ENCODE data around the gene WDFY3. TPM values are rescaled to one million over a fixed set of nuclear protein-coding genes. Genes with fewer than 3 reads are reported as not detected.

The WDFY3 gene
- total RNA-seq, 5 donors from 2014 or later (not counting 1 experiment from before 2014, with no cell fraction given): 0.47 to 1.3 (median 0.68) TPM

DNA sequence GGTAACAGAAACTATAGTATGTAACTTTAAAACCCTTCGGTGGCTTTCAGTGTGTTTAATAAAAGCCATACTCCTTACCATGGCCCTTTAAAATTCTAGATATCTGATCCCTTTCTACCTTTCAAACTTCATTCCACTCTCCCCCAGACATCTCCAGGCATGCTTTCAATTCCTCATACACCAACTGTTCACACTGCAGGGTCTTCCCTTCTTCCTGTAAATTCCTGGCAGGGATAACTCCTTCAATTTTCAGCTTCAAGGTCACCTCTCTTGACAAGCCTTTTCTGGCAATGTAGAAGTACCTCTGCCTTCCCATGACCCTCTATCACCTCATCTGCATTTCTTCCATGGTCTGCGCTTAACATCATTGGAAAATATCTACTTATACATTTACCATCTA is 60.8 kb downstream of the WDFY3 start:
- POLR2A ChIA-PET: no interaction called here
- H3K27me3 Mint-ChIP-seq: no peaks in the 10 kb centered on the region
- H3K36me3 Mint-ChIP-seq: no peaks in the 10 kb centered on the region
- peaks cover 0 to 15% (median 0%) of the 10 kb centered on the region in 3 donors for H3K9me3 Mint-ChIP-seq
- no peaks in the 10 kb centered on the region for H3K27me3 ChIP-seq (replicated peaks in 1 of 2; ENCODE audit: control insufficient read depth in 2 of 2, extremely low read depth in 1 of 2, insufficient read depth in 2 of 2, low read length in 1 of 2)
- H3K27ac Mint-ChIP-seq: no peak overlapping the region
- CTCF ChIA-PET: no interaction called here
- WGBS (ENCODE audit: insufficient coverage): 100% methylated on average over 1 of the region's 2 CpGs
- H3K4me1 Mint-ChIP-seq: no peaks in the 10 kb centered on the region
- H3K4me3 Mint-ChIP-seq: no peak overlapping the region
- H3K9me3 ChIP-seq: no peaks in the 10 kb centered on the region
- no peak for ATAC-seq (replicated peaks in 1 of 4)
- no peak for DNase-seq
- no peaks in the 10 kb centered on the region for H3K36me3 ChIP-seq (ENCODE audit: control insufficient read depth in 2 of 2, extremely low read depth in 1 of 2, insufficient read depth in 1 of 2, low read length in 1 of 2)
- no peak overlapping the region for H3K4me3 ChIP-seq (ENCODE audit: control insufficient read depth in 1 of 2, extremely low read depth in 1 of 2, low read length in 1 of 2)
- H3K27ac ChIP-seq (ENCODE audit: low read length): no peak overlapping the region
- H3K4me1 ChIP-seq (ENCODE audit: control insufficient read depth in 1 of 2, extremely low read depth in 1 of 2, insufficient read depth in 2 of 2, low read length in 2 of 2): no peaks in the 10 kb centered on the region

DNA sequence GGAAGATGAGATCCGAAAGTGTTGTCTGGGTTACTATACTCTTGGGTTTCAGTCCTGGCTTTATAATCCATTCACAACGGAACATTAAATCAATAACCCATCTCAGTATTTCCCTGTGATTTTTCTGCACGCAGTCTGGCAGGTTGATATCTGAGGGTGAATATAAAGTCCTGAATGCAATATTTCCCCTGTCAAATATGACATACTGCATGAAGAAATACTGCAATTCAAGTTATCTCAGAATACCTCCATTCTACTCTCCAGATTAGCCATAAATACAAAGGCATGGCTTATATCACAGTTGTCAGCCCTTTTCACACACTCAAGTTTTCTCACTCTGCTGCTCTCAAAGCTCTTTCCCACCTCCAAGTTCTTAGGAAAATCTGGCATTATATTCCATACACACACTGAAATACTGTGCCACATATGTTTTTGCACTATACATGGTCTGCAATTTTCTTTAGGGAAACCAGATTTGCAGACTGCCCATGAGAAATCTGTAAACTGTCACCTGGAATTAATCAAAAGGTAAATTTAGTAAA is 64.7 kb downstream of the WDFY3 start:
- CTCF ChIA-PET: no interaction called here
- no peaks in the 10 kb centered on the region for H3K27me3 ChIP-seq (replicated peaks in 1 of 2; ENCODE audit: control insufficient read depth in 2 of 2, extremely low read depth in 1 of 2, insufficient read depth in 2 of 2, low read length in 1 of 2)
- H3K4me1 ChIP-seq (ENCODE audit: control insufficient read depth in 1 of 2, extremely low read depth in 1 of 2, insufficient read depth in 2 of 2, low read length in 2 of 2): no peaks in the 10 kb centered on the region
- Mint-ChIP-seq H3K4me3 (no peak overlapping the region), H3K4me1 (no peaks in the 10 kb centered on the region), H3K9me3 (peaks cover 0 to 5% (median 0%) of the 10 kb centered on the region in 3 donors), H3K27ac (no peak overlapping the region), H3K27me3 (no peaks in the 10 kb centered on the region), H3K36me3 (no peaks in the 10 kb centered on the region)
- no peak overlapping the region for H3K27ac ChIP-seq (ENCODE audit: low read length)
- H3K36me3 ChIP-seq (ENCODE audit: control insufficient read depth in 2 of 2, extremely low read depth in 1 of 2, insufficient read depth in 1 of 2, low read length in 1 of 2): no peaks in the 10 kb centered on the region
- WGBS (ENCODE audit: insufficient coverage): no CpG with 5 or more reads among the region's 3 CpGs
- H3K4me3 ChIP-seq (ENCODE audit: control insufficient read depth in 1 of 2, extremely low read depth in 1 of 2, low read length in 1 of 2): no peak overlapping the region
- H3K9me3 ChIP-seq: no peaks in the 10 kb centered on the region
- POLR2A ChIA-PET: no interaction called here
- ATAC-seq (replicated peaks in 1 of 4) (no peak), DNase-seq (no peak)

DNA sequence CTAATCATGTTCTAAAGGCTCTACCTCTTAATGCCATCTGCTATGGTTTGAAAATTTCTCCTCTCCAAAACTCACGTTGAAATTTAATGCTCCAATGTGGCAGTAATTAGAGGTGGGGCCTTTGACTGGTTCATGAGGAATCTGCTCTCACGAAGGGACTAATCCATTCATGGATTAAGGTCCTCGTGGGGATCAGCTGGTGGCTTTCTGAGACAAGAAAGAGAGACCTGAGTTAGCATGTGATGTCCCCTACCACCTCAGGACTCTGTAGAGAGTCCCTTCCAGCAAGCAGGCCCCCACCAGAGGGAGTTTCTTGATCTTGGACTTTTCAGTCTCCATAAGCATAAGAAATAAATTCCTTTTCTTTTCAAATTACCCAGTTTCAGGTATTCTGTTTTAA is 65.3 kb downstream of the WDFY3 start:
- Mint-ChIP-seq H3K4me1 (no peaks in the 10 kb centered on the region), H3K9me3 (peaks cover 0 to 5% (median 0%) of the 10 kb centered on the region in 3 donors), H3K4me3 (no peak overlapping the region), H3K36me3 (no peaks in the 10 kb centered on the region), H3K27ac (no peak overlapping the region), H3K27me3 (no peaks in the 10 kb centered on the region)
- ATAC-seq (replicated peaks in 1 of 4) (no peak), DNase-seq (no peak)
- no peaks in the 10 kb centered on the region for H3K36me3 ChIP-seq (ENCODE audit: control insufficient read depth in 2 of 2, extremely low read depth in 1 of 2, insufficient read depth in 1 of 2, low read length in 1 of 2)
- no peak overlapping the region for H3K27ac ChIP-seq (ENCODE audit: low read length)
- H3K4me3 ChIP-seq (ENCODE audit: control insufficient read depth in 1 of 2, extremely low read depth in 1 of 2, low read length in 1 of 2): no peak overlapping the region
- ChIA-PET POLR2A (no interaction called here), CTCF (no interaction called here)
- H3K27me3 ChIP-seq (replicated peaks in 1 of 2; ENCODE audit: control insufficient read depth in 2 of 2, extremely low read depth in 1 of 2, insufficient read depth in 2 of 2, low read length in 1 of 2): no peaks in the 10 kb centered on the region
- H3K4me1 ChIP-seq (ENCODE audit: control insufficient read depth in 1 of 2, extremely low read depth in 1 of 2, insufficient read depth in 2 of 2, low read length in 2 of 2): no peaks in the 10 kb centered on the region
- WGBS (ENCODE audit: insufficient coverage): 60% methylated on average over 1 of the region's 3 CpGs
- H3K9me3 ChIP-seq: no peaks in the 10 kb centered on the region

DNA sequence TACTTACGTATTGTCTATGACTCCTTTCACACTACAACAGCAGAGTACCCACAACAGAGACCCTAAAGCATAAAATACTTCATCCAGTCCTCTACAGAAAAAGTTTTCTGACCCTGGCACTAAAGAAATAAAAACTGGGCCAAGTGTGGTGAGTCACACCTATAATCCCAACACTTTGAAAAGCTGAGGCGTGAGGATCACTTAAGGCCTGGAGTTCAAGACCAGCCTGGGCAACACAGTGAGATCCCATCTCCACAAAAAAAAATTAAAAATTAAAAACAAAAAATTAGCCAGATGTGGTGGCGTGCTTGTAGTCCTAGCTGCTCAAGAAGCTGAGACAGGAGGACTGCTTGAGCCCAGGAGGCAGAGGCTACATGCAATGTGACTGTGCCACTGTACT is 66.9 kb downstream of the WDFY3 start:
- WGBS (ENCODE audit: insufficient coverage): 80% methylated on average over 1 of the region's 3 CpGs
- no peak for ATAC-seq (replicated peaks in 1 of 4)
- Histone ChIP-seq H3K9me3 (no peaks in the 10 kb centered on the region), H3K27ac (ENCODE audit: low read length) (no peak overlapping the region), H3K27me3 (replicated peaks in 1 of 2; ENCODE audit: control insufficient read depth in 2 of 2, extremely low read depth in 1 of 2, insufficient read depth in 2 of 2, low read length in 1 of 2) (no peaks in the 10 kb centered on the region), H3K4me3 (ENCODE audit: control insufficient read depth in 1 of 2, extremely low read depth in 1 of 2, low read length in 1 of 2) (no peak overlapping the region), H3K4me1 (ENCODE audit: control insufficient read depth in 1 of 2, extremely low read depth in 1 of 2, insufficient read depth in 2 of 2, low read length in 2 of 2) (no peaks in the 10 kb centered on the region), H3K36me3 (ENCODE audit: control insufficient read depth in 2 of 2, extremely low read depth in 1 of 2, insufficient read depth in 1 of 2, low read length in 1 of 2) (no peaks in the 10 kb centered on the region)
- no peak overlapping the region for H3K4me3 Mint-ChIP-seq
- H3K27ac Mint-ChIP-seq: no peak overlapping the region
- H3K9me3 Mint-ChIP-seq: no peaks in the 10 kb centered on the region
- ChIA-PET CTCF (no interaction called here), POLR2A (no interaction called here)
- DNase-seq: no peak
- H3K36me3 Mint-ChIP-seq: no peaks in the 10 kb centered on the region
- no peaks in the 10 kb centered on the region for H3K4me1 Mint-ChIP-seq
- H3K27me3 Mint-ChIP-seq: no peaks in the 10 kb centered on the region

DNA sequence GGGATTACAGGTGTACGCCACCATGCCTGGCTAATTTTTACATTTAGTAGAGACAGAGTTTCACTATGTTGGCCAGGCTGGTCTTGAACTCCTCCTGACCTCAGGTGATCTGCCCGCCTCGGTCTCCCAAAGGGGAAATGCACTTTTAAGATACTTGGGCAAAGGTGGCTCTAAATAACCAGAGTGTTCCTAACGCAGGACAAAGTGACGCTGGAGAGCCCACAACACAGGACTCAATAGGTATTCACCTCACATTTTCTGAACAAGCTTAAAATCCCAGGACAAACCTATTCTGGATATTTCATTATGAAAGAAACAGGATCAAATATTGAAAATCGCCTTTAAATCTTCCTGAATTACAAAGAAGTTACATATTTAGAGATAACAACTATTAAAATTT is 69.0 kb downstream of the WDFY3 start:
- Histone ChIP-seq H3K27me3 (replicated peaks in 1 of 2; ENCODE audit: control insufficient read depth in 2 of 2, extremely low read depth in 1 of 2, insufficient read depth in 2 of 2, low read length in 1 of 2) (no peaks in the 10 kb centered on the region), H3K4me3 (ENCODE audit: control insufficient read depth in 1 of 2, extremely low read depth in 1 of 2, low read length in 1 of 2) (no peak overlapping the region), H3K4me1 (ENCODE audit: control insufficient read depth in 1 of 2, extremely low read depth in 1 of 2, insufficient read depth in 2 of 2, low read length in 2 of 2) (no peaks in the 10 kb centered on the region), H3K36me3 (ENCODE audit: control insufficient read depth in 2 of 2, extremely low read depth in 1 of 2, insufficient read depth in 1 of 2, low read length in 1 of 2) (no peaks in the 10 kb centered on the region), H3K27ac (ENCODE audit: low read length) (no peak overlapping the region), H3K9me3 (no peaks in the 10 kb centered on the region)
- no peak overlapping the region for H3K4me3 Mint-ChIP-seq
- H3K4me1 Mint-ChIP-seq: no peaks in the 10 kb centered on the region
- POLR2A ChIA-PET: no interaction called here
- H3K9me3 Mint-ChIP-seq: no peaks in the 10 kb centered on the region
- WGBS (ENCODE audit: insufficient coverage): no CpG with 5 or more reads among the region's 6 CpGs
- no peaks in the 10 kb centered on the region for H3K27me3 Mint-ChIP-seq
- ATAC-seq (replicated peaks in 1 of 4) (no peak), DNase-seq (no peak)
- no peak overlapping the region for H3K27ac Mint-ChIP-seq
- CTCF ChIA-PET: no interaction called here
- H3K36me3 Mint-ChIP-seq: no peaks in the 10 kb centered on the region

DNA sequence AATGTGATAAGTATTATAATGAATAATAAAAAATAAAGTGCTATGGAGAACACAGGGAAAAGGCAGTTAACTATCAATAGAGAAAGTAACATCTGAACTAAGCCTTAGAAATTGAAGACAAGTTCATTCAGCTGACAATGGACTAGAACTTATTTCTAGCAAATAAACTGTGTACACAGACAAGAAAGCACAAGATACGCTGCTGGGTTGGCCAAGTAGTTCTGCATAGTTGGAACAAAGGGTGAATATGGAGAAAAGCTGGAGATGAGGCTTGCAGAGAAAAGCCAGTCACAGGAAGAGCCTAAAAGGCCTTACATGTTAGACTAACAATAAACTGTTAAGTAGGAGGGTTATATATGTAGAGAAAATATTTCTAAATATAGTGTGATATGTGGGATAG is 71.2 kb downstream of the WDFY3 start:
- no peak for DNase-seq
- Mint-ChIP-seq H3K27me3 (no peaks in the 10 kb centered on the region), H3K4me3 (no peak overlapping the region), H3K9me3 (no peaks in the 10 kb centered on the region), H3K4me1 (no peaks in the 10 kb centered on the region), H3K27ac (no peak overlapping the region), H3K36me3 (no peaks in the 10 kb centered on the region)
- ATAC-seq (replicated peaks in 1 of 4): no peak
- POLR2A ChIA-PET: no interaction called here
- Histone ChIP-seq H3K9me3 (no peaks in the 10 kb centered on the region), H3K27me3 (replicated peaks in 1 of 2; ENCODE audit: control insufficient read depth in 2 of 2, extremely low read depth in 1 of 2, insufficient read depth in 2 of 2, low read length in 1 of 2) (no peaks in the 10 kb centered on the region), H3K4me3 (ENCODE audit: control insufficient read depth in 1 of 2, extremely low read depth in 1 of 2, low read length in 1 of 2) (no peak overlapping the region), H3K4me1 (ENCODE audit: control insufficient read depth in 1 of 2, extremely low read depth in 1 of 2, insufficient read depth in 2 of 2, low read length in 2 of 2) (no peaks in the 10 kb centered on the region), H3K36me3 (ENCODE audit: control insufficient read depth in 2 of 2, extremely low read depth in 1 of 2, insufficient read depth in 1 of 2, low read length in 1 of 2) (no peaks in the 10 kb centered on the region), H3K27ac (ENCODE audit: low read length) (no peak overlapping the region)
- WGBS (ENCODE audit: insufficient coverage): no CpG with 5 or more reads among the region's 1 CpG
- CTCF ChIA-PET: no interaction called here

DNA sequence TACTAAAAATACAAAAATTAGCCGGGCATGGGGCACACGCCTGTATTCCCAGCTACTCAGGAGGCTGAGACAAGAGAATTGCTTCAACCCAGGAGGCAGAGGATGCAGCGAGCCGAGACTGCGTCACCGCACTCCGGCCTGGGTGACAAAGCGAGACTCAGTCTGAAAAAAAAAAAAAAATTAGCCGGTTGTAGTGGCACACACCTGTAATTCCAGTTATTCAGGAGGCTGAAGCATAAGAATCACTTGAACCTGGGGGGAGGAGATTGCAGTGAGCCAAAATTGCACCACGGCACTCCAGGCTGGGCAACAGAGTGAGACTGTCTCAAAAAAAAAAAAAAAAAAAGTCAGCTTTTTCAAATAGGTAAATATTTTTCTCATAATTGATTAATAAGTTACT is 71.9 kb downstream of the WDFY3 start:
- POLR2A ChIA-PET: no interaction called here
- Mint-ChIP-seq H3K27ac (no peak overlapping the region), H3K9me3 (no peaks in the 10 kb centered on the region), H3K36me3 (no peaks in the 10 kb centered on the region), H3K4me1 (no peaks in the 10 kb centered on the region), H3K4me3 (no peak overlapping the region), H3K27me3 (no peaks in the 10 kb centered on the region)
- Histone ChIP-seq H3K36me3 (ENCODE audit: control insufficient read depth in 2 of 2, extremely low read depth in 1 of 2, insufficient read depth in 1 of 2, low read length in 1 of 2) (no peaks in the 10 kb centered on the region), H3K4me1 (ENCODE audit: control insufficient read depth in 1 of 2, extremely low read depth in 1 of 2, insufficient read depth in 2 of 2, low read length in 2 of 2) (no peaks in the 10 kb centered on the region), H3K27me3 (replicated peaks in 1 of 2; ENCODE audit: control insufficient read depth in 2 of 2, extremely low read depth in 1 of 2, insufficient read depth in 2 of 2, low read length in 1 of 2) (no peaks in the 10 kb centered on the region), H3K27ac (ENCODE audit: low read length) (no peak overlapping the region), H3K9me3 (no peaks in the 10 kb centered on the region), H3K4me3 (ENCODE audit: control insufficient read depth in 1 of 2, extremely low read depth in 1 of 2, low read length in 1 of 2) (no peak overlapping the region)
- DNase-seq (no peak), ATAC-seq (replicated peaks in 1 of 4) (no peak)
- 95% methylated on average over 7 of the region's 10 CpGs for WGBS (ENCODE audit: insufficient coverage)
- CTCF ChIA-PET: no interaction called here

Data from T-cell (primary cell).